Pancreas (tissue), 10 donors: Measurements from ENCODE around the gene ZNF831. TPM values are rescaled to one million over a fixed set of nuclear protein-coding genes. Genes with fewer than 3 reads are reported as not detected.

Source experiments
- ATAC-seq, 4 donors: fragments of 200-7000 bp; cut with Tn5 transposase; one replicate each; pipeline versions ENCODE4 v1.8.0 to v1.9.1; 2020; ENCODE audit warnings: mild to moderate bottlenecking in 4 of 4, moderate library complexity in 4 of 4
- DNase-seq, 6 donors: peaks; one replicate each; pipeline ENCODE4 v3.0.0-alpha.2; 2020
- FAIRE-seq: peaks from 2 replicates; lab custom pipeline; 2012; peaks lifted over from hg19 to GRCh38; lab: Jason Lieb, UNC
- H3K27ac ChIP-seq, 4 donors: fragments of 200-600 bp; sonication (generic); 1 replicate in 3 of 4; 2 replicates in 1 of 4; pipeline versions ENCODE4 v1.5.0 to v1.8.0; 2020
- H3K27me3 ChIP-seq, 4 donors: fragments of 200-600 bp; one replicate each; pipeline ENCODE4 v1.8.0; 2021
- H3K36me3 ChIP-seq, 3 donors: fragments of 200-600 bp; sonication (generic) in 1 of 3; one replicate each; pipeline versions ENCODE4 v1.5.0 to v1.8.0; 2020 to 2021
- H3K4me1 ChIP-seq, 3 donors: fragments of 200-600 bp; one replicate each; pipeline ENCODE4 v1.8.0; 2021
- H3K4me3 ChIP-seq, 4 donors: fragments of 200-600 bp; sonication (generic) in 2 of 4; one replicate each; pipeline versions ENCODE4 v1.5.0 to v1.8.0; 2020 to 2021
- H3K9me3 ChIP-seq, 4 donors: fragments of 200-600 bp; one replicate each; pipeline ENCODE4 v1.8.0; 2021
- CTCF ChIP-seq, 4 donors: fragments of 200-600 bp; sonication (generic) in 3 of 4; IDR thresholded peaks; one replicate each; pipeline versions ENCODE4 v1.5.0 to v1.8.0; 2021; ENCODE audit warnings: antibody characterized with exemption in 4 of 4
- WGBS, 2 donors: extraction: QIAGEN DNeasy Blood & Tissue Kit; methylation state at CpG; one replicate each; pipeline ENCODE4 v1.1.7; 2013; 5-methylcytosine and 5-hydroxymethylcytosine counted together
- intact Hi-C, 3 donors: fragments of 100-400 bp; cut with DNase I; formaldehyde crosslinking; loops; one replicate each; pipeline versions ENCODE4 v1.11.1 to v1.14.2; 2022
- polyA plus RNA-seq, 2 donors: library from polyadenylated mRNA; stranded (reverse); fragments of 200-250 nt; gene quantifications; one replicate each; pipeline ENCODE4 v1.2.3, GENCODE V29; 2013
- total RNA-seq, 6 donors: library from RNA; stranded (reverse); fragmentation: NEBNext Ultra II Directional in 4 of 6; extraction: Animal tissue kit (Norgen Biotek cat#: 25700) in 4 of 6; gene quantifications; one replicate each; pipeline versions ENCODE4 v1.2.1 to v1.2.4, GENCODE V29; 2021 to 2023
- donor health status: healthy with polysubstance abuse.
- donor health status: DM: no; HTN: no; CAD: no; lungs with moderate emphysema.
- donor health status: DM: no; HTN: no; CAD: no.
- donor health status: control.
- donor health status: control.
- donor health status: Bipolar disorder and iron deficiency.
- donor health status: DM: yes; HTN: yes; CAD: no.
- donor health status: DM: no; HTN: no; CAD: no.
- donor health status: DM: no; HTN: no; CAD: no.
- donor health status: DM: yes; HTN: yes; CAD: no.

The ZNF831 gene
- total and polyA plus RNA-seq, 8 donors: 0.04 to 0.23 (median 0.16) TPM

DNA sequence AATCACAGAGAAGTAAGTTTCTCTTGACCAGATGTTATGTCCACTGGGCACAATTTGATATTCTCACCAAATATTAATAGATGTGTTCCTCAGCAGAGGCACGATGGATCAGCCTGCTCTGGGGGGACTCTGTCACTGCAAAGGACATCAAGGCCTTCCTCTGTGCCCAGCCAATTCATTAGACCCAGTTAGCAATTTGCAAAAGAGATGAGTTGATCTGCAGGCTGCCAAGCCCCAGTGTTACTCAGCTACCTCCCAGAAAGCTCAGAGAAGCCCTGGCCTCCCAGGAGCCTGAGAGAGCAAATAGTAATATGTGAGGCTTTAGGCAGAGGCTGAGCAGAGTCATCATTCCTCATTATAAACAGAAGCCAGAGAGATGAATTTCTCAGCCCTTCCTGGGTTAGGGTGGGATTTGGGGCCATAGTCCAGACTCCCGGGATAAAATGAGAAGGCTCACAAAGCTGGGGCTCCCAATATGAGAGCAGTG is 54.2 kb downstream of the ZNF831 start:
- Histone ChIP-seq H3K36me3 (no peaks in the 10 kb centered on the region), H3K9me3 (no peaks in the 10 kb centered on the region), H3K27me3 (no peaks in the 10 kb centered on the region), H3K4me1 (peaks cover 0 to 7% (median 0%) of the 10 kb centered on the region in 3 donors), H3K27ac (no peak overlapping the region), H3K4me3 (no peak overlapping the region)
- FAIRE-seq (no peak), DNase-seq (no peak), ATAC-seq (no peak)
- intact Hi-C loops: no loop called here
- no peak for TF ChIP-seq CTCF (IDR thresholded peaks at IDR 0.05)
- WGBS, 2 donors: 46 to 64% methylated on average over 2 of the region's 2 CpGs

- DNase-seq: no peak
- Histone ChIP-seq H3K27me3 (peaks cover 0 to 2% (median 0%) of the 10 kb centered on the region in 4 donors), H3K4me3 (no peak overlapping the region), H3K4me1 (peaks cover 0 to 8% (median 0%) of the 10 kb centered on the region in 3 donors), H3K9me3 (no peaks in the 10 kb centered on the region), H3K27ac (no peak overlapping the region), H3K36me3 (no peaks in the 10 kb centered on the region)
- TF ChIP-seq CTCF (IDR thresholded peaks at IDR 0.05): no peak
- ATAC-seq: no peak
- intact Hi-C loops: no loop called here
- 64 to 67% methylated on average over 8 of the region's 8 CpGs for WGBS, 2 donors
- FAIRE-seq: no peak
These were observed 55.6 kb downstream of the ZNF831 start for GRCh38 chr20:59219211-59219610.

DNA sequence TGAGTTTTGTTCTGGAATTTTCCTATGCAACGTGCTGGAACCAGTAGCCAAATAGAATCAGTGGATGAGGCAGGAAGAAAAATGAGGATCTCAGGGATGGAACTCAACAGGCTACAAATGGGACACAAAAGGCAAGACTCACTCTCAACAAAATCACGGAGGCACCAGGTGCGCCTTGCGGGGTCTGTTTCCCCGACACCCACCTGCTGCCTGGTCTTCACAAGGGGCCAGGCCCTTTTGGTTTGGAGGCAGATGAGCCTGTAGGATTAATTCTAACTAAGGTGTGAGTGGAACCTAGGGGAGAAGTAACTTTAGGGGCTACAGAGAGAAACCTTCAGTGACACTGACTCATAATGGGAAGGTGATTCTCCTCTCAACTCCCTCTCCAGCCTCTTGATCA is 56.5 kb downstream of the ZNF831 start:
- no peak for FAIRE-seq
- TF ChIP-seq CTCF (IDR thresholded peaks at IDR 0.05): no peak

GRCh38 chr20:59221049-59221706 is 57.6 kb downstream of the ZNF831 start:
- no peak for FAIRE-seq
- ATAC-seq: no peak
- Histone ChIP-seq H3K9me3 (no peaks in the 10 kb centered on the region), H3K27ac (no peak overlapping the region), H3K4me1 (peaks cover 0 to 8% (median 0%) of the 10 kb centered on the region in 3 donors), H3K36me3 (no peaks in the 10 kb centered on the region), H3K27me3 (peaks cover 0 to 3% (median 0%) of the 10 kb centered on the region in 4 donors), H3K4me3 (peak overlapping the region in 1 of 4 donors; percentile 65)
- no peak for DNase-seq
- WGBS, 2 donors: 61 to 70% methylated on average over 9 of the region's 9 CpGs
- intact Hi-C loops: loop anchor here in 2 of 3 donors (5.0 to 10.0 kb wide), 3 partner anchors 136 to 349 kb away; no protein-coding TSS in a partner anchor
- TF ChIP-seq CTCF (IDR thresholded peaks at IDR 0.05): no peak

More for the DNA sequence above, 56.5 kb downstream of the ZNF831 start:
- H3K27ac ChIP-seq: no peak overlapping the region
- WGBS, 2 donors: 88 to 95% methylated on average over 5 of the region's 5 CpGs
- H3K27me3 ChIP-seq: peaks cover 0 to 3% (median 0%) of the 10 kb centered on the region in 4 donors
- H3K4me3 ChIP-seq: no peak overlapping the region
- no peak for ATAC-seq
- DNase-seq: no peak
- intact Hi-C loops: loop anchor here in 2 of 3 donors (5.0 to 10.0 kb wide), 3 partner anchors 135 to 348 kb away; no protein-coding TSS in a partner anchor
- peaks cover 0 to 8% (median 0%) of the 10 kb centered on the region in 3 donors for H3K4me1 ChIP-seq
- no peaks in the 10 kb centered on the region for H3K36me3 ChIP-seq
- H3K9me3 ChIP-seq: no peaks in the 10 kb centered on the region
